Measurements from ENCODE around the gene MCM7. TPM values are rescaled to one million over a fixed set of nuclear protein-coding genes. Genes with fewer than 3 reads are reported as not detected.

Gene MCM7
- total RNA-seq, 1 donor from 2014 or later, result 426 TPM

DNA sequence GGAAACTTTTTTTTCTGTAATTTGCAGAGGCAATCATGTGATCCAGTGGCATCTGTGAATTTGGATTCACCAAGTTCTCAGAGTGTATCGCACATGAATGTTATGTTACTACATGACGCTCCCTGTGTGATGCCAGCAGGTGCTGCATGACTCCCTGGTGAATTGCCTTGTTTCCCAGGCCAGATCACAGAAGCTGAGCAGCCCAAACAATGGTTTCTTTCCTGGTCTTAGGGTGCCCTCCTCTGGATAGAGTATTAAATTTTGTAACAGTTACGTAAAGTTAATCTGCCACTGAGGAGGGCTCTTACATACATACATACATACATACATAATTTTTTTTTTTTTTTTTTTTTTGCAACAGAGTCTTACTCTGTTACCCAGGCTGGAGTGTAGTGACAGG, 48.0 kb downstream of the MCM7 start:
- Mint-ChIP-seq H3K27me3 (ENCODE audit: low read depth) (no peaks in the 10 kb centered on the region), H3K9me3 (no peaks in the 10 kb centered on the region), H3K36me3 (ENCODE audit: low read depth) (peaks cover 2% of the 10 kb centered on the region), H3K4me3 (peak overlapping the region; percentile 78), H3K4me1 (peaks cover 25% of the 10 kb centered on the region), H3K27ac (ENCODE audit: unreplicated experiment) (no peak overlapping the region)
- TF ChIP-seq, protein P1, sequence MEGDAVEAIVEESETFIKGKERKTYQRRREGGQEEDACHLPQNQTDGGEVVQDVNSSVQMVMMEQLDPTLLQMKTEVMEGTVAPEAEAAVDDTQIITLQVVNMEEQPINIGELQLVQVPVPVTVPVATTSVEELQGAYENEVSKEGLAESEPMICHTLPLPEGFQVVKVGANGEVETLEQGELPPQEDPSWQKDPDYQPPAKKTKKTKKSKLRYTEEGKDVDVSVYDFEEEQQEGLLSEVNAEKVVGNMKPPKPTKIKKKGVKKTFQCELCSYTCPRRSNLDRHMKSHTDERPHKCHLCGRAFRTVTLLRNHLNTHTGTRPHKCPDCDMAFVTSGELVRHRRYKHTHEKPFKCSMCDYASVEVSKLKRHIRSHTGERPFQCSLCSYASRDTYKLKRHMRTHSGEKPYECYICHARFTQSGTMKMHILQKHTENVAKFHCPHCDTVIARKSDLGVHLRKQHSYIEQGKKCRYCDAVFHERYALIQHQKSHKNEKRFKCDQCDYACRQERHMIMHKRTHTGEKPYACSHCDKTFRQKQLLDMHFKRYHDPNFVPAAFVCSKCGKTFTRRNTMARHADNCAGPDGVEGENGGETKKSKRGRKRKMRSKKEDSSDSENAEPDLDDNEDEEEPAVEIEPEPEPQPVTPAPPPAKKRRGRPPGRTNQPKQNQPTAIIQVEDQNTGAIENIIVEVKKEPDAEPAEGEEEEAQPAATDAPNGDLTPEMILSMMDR (conservative IDR thresholded peaks at IDR 0.05), result peak; percentile 63
- DNase-seq (ENCODE audit: low read depth, low spot score), result no peak

DNA sequence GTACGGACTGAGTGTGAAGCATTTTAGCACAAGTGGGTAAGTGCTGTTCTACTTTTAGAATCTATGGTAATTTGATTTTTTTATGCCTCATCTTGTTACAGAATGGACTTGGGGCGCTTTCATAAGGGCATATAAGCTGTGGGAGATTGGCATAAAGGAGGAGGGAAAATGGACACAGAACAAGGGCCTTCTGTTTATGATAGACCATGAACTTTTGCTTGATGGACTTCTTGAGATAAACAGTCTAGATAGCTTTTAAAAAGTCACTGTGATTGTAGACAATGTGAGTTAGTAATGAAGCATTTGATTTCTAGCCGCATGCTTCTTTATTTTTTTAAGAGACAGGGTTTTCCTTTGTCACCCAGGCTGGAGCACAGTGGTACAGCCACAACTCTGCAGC, 49.6 kb downstream of the MCM7 start:
- H3K27ac Mint-ChIP-seq (ENCODE audit: unreplicated experiment), result no peak overlapping the region
- H3K4me3 Mint-ChIP-seq, result peak overlapping the region; percentile 80
- no peaks in the 10 kb centered on the region for H3K36me3 Mint-ChIP-seq (ENCODE audit: low read depth)
- H3K9me3 Mint-ChIP-seq, result no peaks in the 10 kb centered on the region
- H3K27me3 Mint-ChIP-seq (ENCODE audit: low read depth), result no peaks in the 10 kb centered on the region
- TF ChIP-seq, protein P1 (conservative IDR thresholded peaks at IDR 0.05), result no peak
- H3K4me1 Mint-ChIP-seq, result peaks cover 25% of the 10 kb centered on the region
- no peak for DNase-seq (ENCODE audit: low read depth, low spot score)

DNA sequence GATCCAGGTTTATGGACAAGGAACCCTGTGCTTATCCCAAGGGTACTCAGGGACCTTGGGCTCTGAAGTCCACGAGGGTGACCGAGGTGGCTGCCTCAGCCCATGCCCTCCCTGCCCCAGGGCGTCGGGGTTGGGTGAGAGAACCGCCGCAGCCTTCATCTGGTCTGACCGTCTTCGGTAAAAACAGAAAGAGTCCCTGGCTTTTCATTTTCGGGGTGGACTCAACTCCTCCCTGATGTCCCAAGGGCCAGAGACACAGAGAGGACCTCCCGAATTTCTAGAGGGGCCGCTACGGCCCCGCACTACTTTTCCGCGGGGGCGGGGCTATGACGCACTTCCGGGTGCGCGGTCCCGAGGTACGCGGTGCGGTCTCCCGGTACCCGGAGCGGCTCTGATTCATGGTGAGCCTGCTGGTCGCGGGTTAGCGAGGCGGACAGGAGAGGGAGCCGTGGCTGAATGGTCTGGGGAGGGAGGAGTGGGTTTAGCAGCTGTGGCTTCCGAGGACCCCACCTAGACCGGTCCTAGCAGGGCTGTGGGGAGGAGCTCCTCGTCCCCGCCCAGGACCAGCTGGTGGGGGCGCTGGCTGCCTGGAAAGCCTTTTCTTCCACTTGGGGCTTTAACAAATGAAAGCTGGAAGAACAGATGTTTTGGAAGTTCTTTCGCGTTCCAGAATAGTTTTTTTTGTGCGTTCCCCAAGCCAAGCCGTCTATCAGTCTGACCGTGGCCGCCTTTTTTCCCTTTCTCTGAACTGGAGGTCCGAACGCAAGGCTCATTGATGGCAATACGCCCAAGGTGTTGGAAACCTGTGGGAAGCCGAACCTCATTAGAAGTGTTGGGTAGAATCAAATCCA, 51.5 kb downstream of the MCM7 start, which contains the start of gene ZSCAN21:
Gene ZSCAN21, plus strand, starts transcription at position 334 of the 851 bp plus-strand sequence. CDS start 7,233 bp downstream, outside the sequence.
- Mint-ChIP-seq H3K4me3 (peak within 1 kb of the TSS; percentile 96), H3K9me3 (no peaks in the 10 kb centered on the region), H3K4me1 (peaks cover 25% of the 10 kb centered on the region), H3K27ac (ENCODE audit: unreplicated experiment) (peak within 1 kb of the TSS; percentile 98), H3K27me3 (ENCODE audit: low read depth) (no peaks in the 10 kb centered on the region), H3K36me3 (ENCODE audit: low read depth) (no peaks in the 10 kb centered on the region)
- TF ChIP-seq, protein P1 (conservative IDR thresholded peaks at IDR 0.05), result no peak
- DNase-seq (ENCODE audit: low read depth, low spot score), result peak; percentile 71

- H3K4me3 Mint-ChIP-seq, result peak overlapping the region; percentile 96
- H3K27me3 Mint-ChIP-seq (ENCODE audit: low read depth), result no peaks in the 10 kb centered on the region
- peak overlapping the region; percentile 43 for H3K27ac Mint-ChIP-seq (ENCODE audit: unreplicated experiment)
- H3K9me3 Mint-ChIP-seq, result no peaks in the 10 kb centered on the region
- DNase-seq (ENCODE audit: low read depth, low spot score), result no peak
- no peaks in the 10 kb centered on the region for H3K36me3 Mint-ChIP-seq (ENCODE audit: low read depth)
- peaks cover 25% of the 10 kb centered on the region for H3K4me1 Mint-ChIP-seq
- TF ChIP-seq, protein P1 (conservative IDR thresholded peaks at IDR 0.05), result no peak
Observed at GRCh38 chr7:100048680-100049079, 52.5 kb downstream of the MCM7 start.

DNA sequence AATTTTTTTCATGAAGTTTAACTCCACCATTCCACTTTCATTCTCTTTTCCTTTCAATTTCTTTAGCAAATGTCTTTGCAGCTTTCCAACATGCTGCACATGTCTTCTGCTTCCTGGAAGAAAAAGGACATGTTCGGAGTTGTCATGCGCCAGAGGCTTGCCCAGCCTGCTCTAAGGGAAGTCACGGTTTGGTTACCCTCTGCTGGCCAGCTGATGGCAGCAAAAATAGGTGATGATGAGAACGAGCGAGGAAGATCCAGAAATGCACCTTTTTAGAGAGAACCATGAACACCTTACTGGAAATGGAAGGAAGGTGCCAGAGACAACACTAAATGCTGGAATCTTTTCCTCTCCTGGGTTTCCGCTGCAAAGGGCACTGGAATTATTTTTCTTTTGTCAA, 56.5 kb downstream of the MCM7 start:
- Mint-ChIP-seq H3K4me3 (no peak overlapping the region), H3K4me1 (peaks cover 9% of the 10 kb centered on the region), H3K27ac (ENCODE audit: unreplicated experiment) (no peak overlapping the region)

More for the DNA sequence above, 56.5 kb downstream of the MCM7 start:
- Mint-ChIP-seq H3K27me3 (ENCODE audit: low read depth) (no peaks in the 10 kb centered on the region), H3K36me3 (ENCODE audit: low read depth) (peaks cover 5% of the 10 kb centered on the region), H3K9me3 (no peaks in the 10 kb centered on the region)
- no peak for DNase-seq (ENCODE audit: low read depth, low spot score)
- TF ChIP-seq, protein P1 (conservative IDR thresholded peaks at IDR 0.05), result no peak

Small RNA genes within 50 kb of the gene (microRNA-seq; reads per million reads assigned to microRNA genes)
- 31,322 reads per million, percentile 99 among the genes with 10 or more reads in this experiment for gene MIR106B
- 2,747 reads per million, percentile 88 among the genes with 10 or more reads in this experiment for gene MIR25
- gene MIR93, result 66,061 reads per million, percentile 100 among the genes with 10 or more reads in this experiment

Other genes starting within 250 kb of the MCM7 start
- gene OR2AE1, start 224.4 kb downstream of the MCM7 start, total RNA-seq, result 0.27 TPM in 1 of 2 replicates, not detected in the other
- 8.9 and 10.4 TPM in 2 replicates for gene TRIM4, start 181.9 kb downstream of the MCM7 start, total RNA-seq
- 0.28 and 0.45 TPM in 2 replicates for gene GJC3, start 171.8 kb downstream of the MCM7 start, total RNA-seq
- gene AZGP1, start 125.4 kb downstream of the MCM7 start, total RNA-seq, result 0.52 TPM in 1 of 2 replicates, not detected in the other
- 122 and 133 TPM in 2 replicates for gene ZKSCAN1, start 85.8 kb downstream of the MCM7 start, total RNA-seq
- 19.3 and 20.3 TPM in 2 replicates for gene ZSCAN21, start 51.6 kb downstream of the MCM7 start, total RNA-seq
- 67.1 and 72.3 TPM in 2 replicates for gene ZNF3, start 19.7 kb downstream of the MCM7 start, total RNA-seq
- 142 and 160 TPM in 2 replicates for gene COPS6, start 12.4 kb downstream of the MCM7 start, total RNA-seq
- 22.6 and 23.6 TPM in 2 replicates for gene AP4M1, start 246 bp upstream of the MCM7 start, total RNA-seq
- 82.0 and 88.9 TPM in 2 replicates for gene TAF6, start 18.0 kb upstream of the MCM7 start, total RNA-seq
- 27.7 and 27.9 TPM in 2 replicates for gene CNPY4, start 18.2 kb upstream of the MCM7 start, total RNA-seq
- gene MBLAC1, start 25.6 kb upstream of the MCM7 start, total RNA-seq, result 2.1 and 2.4 TPM in 2 replicates
- 134 and 135 TPM in 2 replicates for gene LAMTOR4, start 47.5 kb upstream of the MCM7 start, total RNA-seq
- 32.0 and 33.9 TPM in 2 replicates for gene TRAPPC14, start 57.3 kb upstream of the MCM7 start, total RNA-seq
- 15.3 and 16.6 TPM in 2 replicates for gene GAL3ST4, start 67.2 kb upstream of the MCM7 start, total RNA-seq
- gene GPC2, start 76.0 kb upstream of the MCM7 start, total RNA-seq, result 97.8 and 106 TPM in 2 replicates
- 1.1 and 1.9 TPM in 2 replicates for gene STAG3, start 76.5 kb upstream of the MCM7 start, total RNA-seq
- not detected in 2 replicates for gene PVRIG, start 118.6 kb upstream of the MCM7 start, total RNA-seq
- not detected in 2 replicates for gene SPDYE3, start 206.3 kb upstream of the MCM7 start, total RNA-seq

All from neural crest cell (in vitro differentiated cells).